Right atrium auricular region (tissue), 2 donors: Measurements from ENCODE around the gene IL25. TPM values are rescaled to one million over a fixed set of nuclear protein-coding genes. Genes with fewer than 3 reads are reported as not detected.
"Not testable (repeated sequence)": the region's sequence is repeated elsewhere in the genome, so short reads cannot be mapped to it uniquely, and the experiment has no call there.

ENCODE experiments used
- DNase-seq: peaks from one replicate; pipeline ENCODE4 v3.0.0-alpha.2; 2019; ENCODE audit warnings: low spot score
- H3K27ac ChIP-seq, 2 donors: fragments of 200-600 bp; sonication (generic); 1 replicate in 1 of 2; 2 replicates in 1 of 2; pipeline ENCODE4 v1.5.1; 2016 to 2019
- H3K27me3 ChIP-seq, 2 donors: fragments of 200-600 bp; sonication (generic); one replicate each; pipeline versions ENCODE4 v1.5.1 to v1.6.0; 2017 to 2019
- H3K36me3 ChIP-seq: fragments of 200-600 bp; sonication (generic); one replicate; pipeline ENCODE4 v1.5.1; 2016
- H3K4me1 ChIP-seq, 2 donors: fragments of 200-600 bp; sonication (generic); one replicate each; pipeline versions ENCODE4 v1.5.1 to v1.6.0; 2017 to 2019
- H3K4me3 ChIP-seq, 2 donors: fragments of 200-600 bp; sonication (generic); 1 replicate in 1 of 2; 2 replicates in 1 of 2; pipeline ENCODE4 v1.5.1; 2017 to 2019; ENCODE audit warnings: mild to moderate bottlenecking in 1 of 2, moderate library complexity in 1 of 2
- H3K9me3 ChIP-seq, 2 donors: fragments of 200-600 bp; sonication (generic); one replicate each; pipeline ENCODE4 v1.5.1; 2019
- total RNA-seq, 2 donors: library from RNA; depleted of rRNA; stranded (reverse); fragments of >200 nt; gene quantifications; one replicate each; pipeline ENCODE4 v1.1.0, GENCODE V29; 2016
- TF ChIP-seq, protein P1 (sequence below), 2 donors: fragments of 200-600 bp; sonication (generic); IDR thresholded peaks; one replicate each; pipeline ENCODE4 v1.5.1; 2019; ENCODE audit warnings: antibody characterized with exemption in 2 of 2

The IL25 gene
- total RNA-seq, 2 donors from 2014 or later, result not detected

DNA sequence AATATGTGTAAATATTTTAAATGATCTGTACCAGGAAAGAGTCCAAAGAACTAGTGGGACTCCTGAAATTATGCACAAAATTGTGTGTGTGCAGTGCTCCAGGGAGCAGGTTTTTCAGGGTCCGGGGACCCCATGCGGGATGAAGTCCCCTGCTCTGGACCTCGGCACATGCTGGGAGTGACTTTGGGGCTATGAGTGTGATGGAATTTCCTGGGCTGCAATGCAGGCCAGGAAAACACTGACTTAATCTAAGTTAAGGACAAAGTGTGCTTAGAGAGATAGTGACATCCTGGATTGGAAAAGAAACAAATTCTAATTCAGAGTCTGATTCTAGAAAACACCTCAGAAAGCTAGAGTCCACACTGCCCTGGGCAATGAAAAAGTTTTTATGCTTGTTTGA lies 41.6 kb downstream of the IL25 start:
- Histone ChIP-seq H3K27ac (peak overlapping the region; percentile 84), H3K9me3 (no peaks in the 10 kb centered on the region), H3K36me3 (peaks cover 44% of the 10 kb centered on the region), H3K27me3 (no peaks in the 10 kb centered on the region), H3K4me1 (peaks cover 0 to 3% of the 10 kb centered on the region in 2 donors), H3K4me3 (no peak overlapping the region)
- TF ChIP-seq, protein P1, sequence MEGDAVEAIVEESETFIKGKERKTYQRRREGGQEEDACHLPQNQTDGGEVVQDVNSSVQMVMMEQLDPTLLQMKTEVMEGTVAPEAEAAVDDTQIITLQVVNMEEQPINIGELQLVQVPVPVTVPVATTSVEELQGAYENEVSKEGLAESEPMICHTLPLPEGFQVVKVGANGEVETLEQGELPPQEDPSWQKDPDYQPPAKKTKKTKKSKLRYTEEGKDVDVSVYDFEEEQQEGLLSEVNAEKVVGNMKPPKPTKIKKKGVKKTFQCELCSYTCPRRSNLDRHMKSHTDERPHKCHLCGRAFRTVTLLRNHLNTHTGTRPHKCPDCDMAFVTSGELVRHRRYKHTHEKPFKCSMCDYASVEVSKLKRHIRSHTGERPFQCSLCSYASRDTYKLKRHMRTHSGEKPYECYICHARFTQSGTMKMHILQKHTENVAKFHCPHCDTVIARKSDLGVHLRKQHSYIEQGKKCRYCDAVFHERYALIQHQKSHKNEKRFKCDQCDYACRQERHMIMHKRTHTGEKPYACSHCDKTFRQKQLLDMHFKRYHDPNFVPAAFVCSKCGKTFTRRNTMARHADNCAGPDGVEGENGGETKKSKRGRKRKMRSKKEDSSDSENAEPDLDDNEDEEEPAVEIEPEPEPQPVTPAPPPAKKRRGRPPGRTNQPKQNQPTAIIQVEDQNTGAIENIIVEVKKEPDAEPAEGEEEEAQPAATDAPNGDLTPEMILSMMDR (IDR thresholded peaks at IDR 0.05), result no peak
- DNase-seq, result no peak

GRCh38 chr14:23414906-23415820 lies 42.6 kb downstream of the IL25 start:
- DNase-seq, result no peak

GRCh38 chr14:23415821-23416778 lies 43.5 kb downstream of the IL25 start:
- Histone ChIP-seq H3K36me3 (peaks cover 58% of the 10 kb centered on the region), H3K9me3 (no peaks in the 10 kb centered on the region), H3K27me3 (no peaks in the 10 kb centered on the region), H3K27ac (peak overlapping the region; percentile 21 to 84), H3K4me3 (no peak overlapping the region), H3K4me1 (peaks cover 0 to 3% of the 10 kb centered on the region in 2 donors)
- DNase-seq, result no peak
- TF ChIP-seq, protein P1 (IDR thresholded peaks at IDR 0.05), result no peak

More at GRCh38 chr14:23414906-23415820, 42.6 kb downstream of the IL25 start:
- TF ChIP-seq, protein P1 (IDR thresholded peaks at IDR 0.05), result no peak
- peaks cover 0 to 3% of the 10 kb centered on the region in 2 donors for H3K4me1 ChIP-seq
- H3K4me3 ChIP-seq, result no peak overlapping the region
- no peaks in the 10 kb centered on the region for H3K9me3 ChIP-seq
- H3K36me3 ChIP-seq, result peaks cover 48% of the 10 kb centered on the region
- no peaks in the 10 kb centered on the region for H3K27me3 ChIP-seq
- H3K27ac ChIP-seq, result peak overlapping the region; percentile 84

GRCh38 chr14:23416801-23417200 lies 44.2 kb downstream of the IL25 start:
- H3K4me1 ChIP-seq, result peaks cover 0 to 3% of the 10 kb centered on the region in 2 donors
- no peak for DNase-seq
- H3K27ac ChIP-seq, result peak overlapping the region; percentile 9 to 48
- TF ChIP-seq, protein P1 (IDR thresholded peaks at IDR 0.05), result no peak
- peaks cover 62% of the 10 kb centered on the region for H3K36me3 ChIP-seq
- H3K9me3 ChIP-seq, result no peaks in the 10 kb centered on the region
- H3K4me3 ChIP-seq, result no peak overlapping the region
- H3K27me3 ChIP-seq, result no peaks in the 10 kb centered on the region

DNA sequence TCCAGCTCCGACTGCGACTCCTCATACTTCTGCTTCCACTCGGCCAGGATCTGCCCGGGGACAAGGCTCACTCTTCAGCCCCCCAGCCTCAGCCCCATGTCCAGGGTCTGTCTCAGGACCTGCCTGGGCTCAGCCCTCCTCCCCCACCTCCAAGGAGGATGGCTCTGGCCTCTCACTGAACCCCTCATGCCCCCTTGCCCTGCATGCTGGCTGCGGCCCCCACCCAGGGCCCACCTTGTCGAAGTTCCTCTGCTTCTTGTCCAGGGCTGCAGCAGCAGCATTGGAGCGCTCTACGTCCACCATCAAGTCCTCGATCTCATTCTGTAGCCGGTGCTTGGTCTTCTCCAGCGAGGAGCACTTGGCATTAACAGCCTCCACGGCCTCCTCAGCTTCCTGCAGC lies 44.7 kb downstream of the IL25 start:
- not testable (repeated sequence) for DNase-seq, H3K27me3 ChIP-seq, H3K9me3 ChIP-seq, H3K4me1 ChIP-seq, H3K4me3 ChIP-seq
- Histone ChIP-seq H3K36me3 (peaks cover 67% of the 10 kb centered on the region), H3K27ac (peak overlapping the region; percentile 9 to 48)

DNA sequence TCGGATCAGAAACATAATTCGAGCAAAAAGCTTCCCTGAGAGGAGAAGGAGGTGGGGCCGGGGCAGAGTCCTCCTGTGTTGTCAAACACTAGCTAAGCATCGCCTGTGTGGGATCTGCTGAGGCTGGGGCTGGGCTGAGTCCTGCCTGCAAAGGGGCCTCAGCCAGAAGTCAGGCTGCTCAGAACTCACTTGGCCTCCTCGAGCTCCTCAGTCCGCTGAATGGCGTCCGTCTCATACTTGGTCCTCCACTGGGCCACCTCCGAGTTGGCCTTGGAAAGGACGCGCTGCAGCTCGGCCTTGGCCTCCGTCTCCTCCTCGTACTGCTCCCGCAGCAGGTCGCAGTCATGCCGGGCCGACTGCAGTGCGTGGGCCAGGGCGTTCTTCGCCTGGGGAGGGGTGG lies 45.4 kb downstream of the IL25 start:
- TF ChIP-seq, protein P1 (IDR thresholded peaks at IDR 0.05), result no peak
- Histone ChIP-seq H3K4me3 (no peak overlapping the region), H3K36me3 (peaks cover 73% of the 10 kb centered on the region), H3K4me1 (peaks cover 0 to 3% of the 10 kb centered on the region in 2 donors), H3K9me3 (no peaks in the 10 kb centered on the region), H3K27me3 (no peaks in the 10 kb centered on the region), H3K27ac (peak overlapping the region; percentile 15 to 48)
- DNase-seq, result no peak

DNA sequence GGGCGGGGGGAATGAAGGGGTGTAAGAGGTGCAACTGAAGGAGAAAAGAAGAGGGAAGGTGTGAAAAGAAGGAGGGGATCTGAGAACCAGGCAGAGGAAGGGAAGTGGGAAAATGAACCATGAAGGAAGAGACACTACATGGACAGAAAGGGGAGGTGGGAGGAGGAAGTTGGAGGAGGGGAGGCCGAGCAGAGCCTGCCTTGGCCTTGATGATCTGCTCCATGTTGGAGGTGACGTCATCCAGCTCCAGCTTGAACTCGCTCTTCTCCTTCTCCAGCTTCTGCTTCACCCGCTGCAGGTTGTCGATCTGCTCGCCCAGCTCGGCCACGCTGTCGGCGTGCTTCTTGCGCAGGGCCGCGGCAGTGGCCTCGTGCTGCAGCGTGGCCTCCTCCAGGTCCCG lies 47.0 kb downstream of the IL25 start:
- not testable (repeated sequence) for H3K9me3 ChIP-seq, H3K27ac ChIP-seq, H3K4me1 ChIP-seq, H3K4me3 ChIP-seq, DNase-seq, H3K27me3 ChIP-seq
- peaks cover 78% of the 10 kb centered on the region for H3K36me3 ChIP-seq
